Measurements from ENCODE around the gene GABRG3.

GABRG3 gene

DNA sequence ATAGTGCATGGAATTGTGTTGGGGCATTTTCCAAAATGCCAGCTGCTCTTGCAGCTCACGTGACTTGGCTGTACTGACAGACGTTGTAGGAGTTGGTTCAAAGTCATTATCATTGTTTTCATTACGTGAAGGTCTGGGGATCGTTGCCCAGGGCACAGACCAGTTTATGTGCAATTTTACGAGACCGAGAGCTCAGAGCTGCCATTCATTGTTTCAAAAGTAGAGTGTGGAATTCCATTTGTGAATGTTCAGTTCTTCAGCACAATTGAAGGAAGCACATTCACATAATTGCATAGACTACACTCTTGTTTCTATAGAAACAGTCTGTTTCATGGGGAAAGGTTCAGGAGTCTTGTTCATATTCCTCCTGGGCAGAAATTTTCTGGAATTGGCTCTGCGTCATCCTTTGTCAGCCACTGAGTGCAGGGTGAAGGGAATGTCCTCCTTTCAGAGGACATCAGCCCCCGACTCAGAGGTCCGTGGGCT lies 54.5 kb downstream of the GABRG3 start:
- no peak for DNase-seq (ENCODE audit: low spot score)
- TF ChIP-seq, protein P1, sequence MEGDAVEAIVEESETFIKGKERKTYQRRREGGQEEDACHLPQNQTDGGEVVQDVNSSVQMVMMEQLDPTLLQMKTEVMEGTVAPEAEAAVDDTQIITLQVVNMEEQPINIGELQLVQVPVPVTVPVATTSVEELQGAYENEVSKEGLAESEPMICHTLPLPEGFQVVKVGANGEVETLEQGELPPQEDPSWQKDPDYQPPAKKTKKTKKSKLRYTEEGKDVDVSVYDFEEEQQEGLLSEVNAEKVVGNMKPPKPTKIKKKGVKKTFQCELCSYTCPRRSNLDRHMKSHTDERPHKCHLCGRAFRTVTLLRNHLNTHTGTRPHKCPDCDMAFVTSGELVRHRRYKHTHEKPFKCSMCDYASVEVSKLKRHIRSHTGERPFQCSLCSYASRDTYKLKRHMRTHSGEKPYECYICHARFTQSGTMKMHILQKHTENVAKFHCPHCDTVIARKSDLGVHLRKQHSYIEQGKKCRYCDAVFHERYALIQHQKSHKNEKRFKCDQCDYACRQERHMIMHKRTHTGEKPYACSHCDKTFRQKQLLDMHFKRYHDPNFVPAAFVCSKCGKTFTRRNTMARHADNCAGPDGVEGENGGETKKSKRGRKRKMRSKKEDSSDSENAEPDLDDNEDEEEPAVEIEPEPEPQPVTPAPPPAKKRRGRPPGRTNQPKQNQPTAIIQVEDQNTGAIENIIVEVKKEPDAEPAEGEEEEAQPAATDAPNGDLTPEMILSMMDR (IDR thresholded peaks at IDR 0.05; ENCODE audit: extremely low read depth, insufficient read depth, missing control alignments) = no peak
- in situ Hi-C loops (cut with MboI; ENCODE audit: low pct_unique_long_range_greater_than_20kb, low sequenced_read_pairs, unreplicated experiment) = no loop called here

- no peak for DNase-seq (ENCODE audit: low spot score)
- in situ Hi-C loops (cut with MboI; ENCODE audit: low pct_unique_long_range_greater_than_20kb, low sequenced_read_pairs, unreplicated experiment) = no loop called here
- TF ChIP-seq, protein P1 (IDR thresholded peaks at IDR 0.05; ENCODE audit: extremely low read depth, insufficient read depth, missing control alignments) = no peak
Measured at GRCh38 chr15:27027229-27027628, 56.2 kb downstream of the GABRG3 start.

- in situ Hi-C loops (cut with MboI; ENCODE audit: low pct_unique_long_range_greater_than_20kb, low sequenced_read_pairs, unreplicated experiment) = no loop called here
- DNase-seq (ENCODE audit: low spot score) = no peak
- TF ChIP-seq, protein P1 (IDR thresholded peaks at IDR 0.05; ENCODE audit: extremely low read depth, insufficient read depth, missing control alignments) = no peak
Measured at GRCh38 chr15:27028858-27029477, 58.0 kb downstream of the GABRG3 start.

- TF ChIP-seq, protein P1 (IDR thresholded peaks at IDR 0.05; ENCODE audit: extremely low read depth, insufficient read depth, missing control alignments) = no peak
- in situ Hi-C loops (cut with MboI; ENCODE audit: low pct_unique_long_range_greater_than_20kb, low sequenced_read_pairs, unreplicated experiment) = no loop called here
- DNase-seq (ENCODE audit: low spot score) = no peak
Measured at GRCh38 chr15:27036210-27036609, 65.2 kb downstream of the GABRG3 start.

GRCh38 chr15:27037501-27037900 lies 66.5 kb downstream of the GABRG3 start:
- TF ChIP-seq, protein P1 (IDR thresholded peaks at IDR 0.05; ENCODE audit: extremely low read depth, insufficient read depth, missing control alignments) = no peak
- in situ Hi-C loops (cut with MboI; ENCODE audit: low pct_unique_long_range_greater_than_20kb, low sequenced_read_pairs, unreplicated experiment) = no loop called here
- no peak for DNase-seq (ENCODE audit: low spot score)

DNA sequence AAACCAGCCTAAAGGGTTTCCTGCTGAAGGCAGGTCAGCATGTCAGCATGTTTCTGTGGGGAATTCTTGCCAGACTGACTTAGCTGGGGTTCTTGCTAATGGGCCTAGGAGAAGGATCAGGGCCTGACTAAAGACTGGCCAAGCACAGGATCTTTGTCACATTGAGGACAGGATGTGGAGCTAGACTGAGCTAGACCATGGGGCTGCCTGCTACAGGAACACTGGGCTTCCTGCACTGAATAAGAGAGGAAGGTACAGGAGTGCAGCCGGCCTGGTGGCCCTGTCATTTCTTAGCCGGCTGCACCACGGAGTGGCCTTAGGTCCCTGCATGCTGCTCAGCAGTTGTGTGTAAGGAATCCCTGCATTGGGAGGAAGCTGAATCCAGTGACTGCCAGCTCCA lies 68.2 kb downstream of the GABRG3 start:
- in situ Hi-C loops (cut with MboI; ENCODE audit: low pct_unique_long_range_greater_than_20kb, low sequenced_read_pairs, unreplicated experiment) = no loop called here
- TF ChIP-seq, protein P1 (IDR thresholded peaks at IDR 0.05; ENCODE audit: extremely low read depth, insufficient read depth, missing control alignments) = no peak
- no peak for DNase-seq (ENCODE audit: low spot score)
